ENCODE data around the gene PLEKHF1.
"Not testable (repeated sequence)": the region's sequence is repeated elsewhere in the genome, so short reads cannot be mapped to it uniquely, and the experiment has no call there.

Gene PLEKHF1

GRCh38 chr19:29665826-29666577, 741 bp downstream of the PLEKHF1 start:
- no peak for DNase-seq

GRCh38 chr19:29666578-29667386, 1.5 kb downstream of the PLEKHF1 start:
- no peak for DNase-seq

GRCh38 chr19:29667387-29667783, 2.1 kb downstream of the PLEKHF1 start:
- no peak for DNase-seq

- no peak for DNase-seq
Measured at GRCh38 chr19:29667901-29668341, 2.7 kb downstream of the PLEKHF1 start.

GRCh38 chr19:29668746-29669609, 3.7 kb downstream of the PLEKHF1 start:
- DNase-seq = no peak

GRCh38 chr19:29670255-29670654, 5.0 kb downstream of the PLEKHF1 start:
- DNase-seq = no peak

GRCh38 chr19:29671026-29671392, 5.7 kb downstream of the PLEKHF1 start:
- DNase-seq = not testable (repeated sequence)

- no peak for DNase-seq
Measured at GRCh38 chr19:29671393-29672160, 6.3 kb downstream of the PLEKHF1 start.

GRCh38 chr19:29672319-29672932, 7.2 kb downstream of the PLEKHF1 start:
- no peak for DNase-seq

GRCh38 chr19:29672933-29673336, 7.7 kb downstream of the PLEKHF1 start:
- no peak for DNase-seq

GRCh38 chr19:29673451-29674371, 8.4 kb downstream of the PLEKHF1 start:
- DNase-seq = no peak

- no peak for DNase-seq
Measured at GRCh38 chr19:29674374-29675119, 9.3 kb downstream of the PLEKHF1 start.

- no peak for DNase-seq
Measured at GRCh38 chr19:29675120-29675649, 9.9 kb downstream of the PLEKHF1 start.

- DNase-seq = no peak
Measured at GRCh38 chr19:29675650-29676186, 10.5 kb downstream of the PLEKHF1 start.

GRCh38 chr19:29676586-29676985, 11.3 kb downstream of the PLEKHF1 start:
- DNase-seq = no peak

- DNase-seq = no peak
Measured at GRCh38 chr19:29677001-29677817, 11.9 kb downstream of the PLEKHF1 start.

- no peak for DNase-seq
Measured at GRCh38 chr19:29678484-29679106, 13.3 kb downstream of the PLEKHF1 start.

- DNase-seq = no peak
Measured at GRCh38 chr19:29679598-29680210, 14.4 kb downstream of the PLEKHF1 start.

Measured in NCI-H1694 treated with DMSO at 0.1 percent for 48 hours (cell line).